K562 (cell line): Measurements from ENCODE around the gene LRRC8E. TPM values are rescaled to one million over a fixed set of nuclear protein-coding genes. Genes with fewer than 3 reads are reported as not detected.

ENCODE experiments used
- AFF1 ChIP-seq, 2 experiments: fragments of 450-650 bp; IDR thresholded peaks; 2 replicates each; pipeline ENCODE4 v1.6.1; 2018; ENCODE audit warnings: mild to moderate bottlenecking in 2 of 2, low read depth in 1 of 2; ENCODE audit not compliant: partially characterized antibody in 2 of 2
- CREB5 ChIP-seq: fragments of 250-450 bp; sonication (Bioruptor Pico); IDR thresholded peaks from 2 replicates; pipeline ENCODE4 v1.5.0; 2020; ENCODE audit warnings: mild to moderate bottlenecking
- DLX4 ChIP-seq: fragments of 250-450 bp; sonication (Bioruptor Pico); IDR thresholded peaks from 2 replicates; pipeline ENCODE4 v1.6.1; 2021; ENCODE audit warnings: mild to moderate bottlenecking
- PHF21A ChIP-seq: fragments of 450-650 bp; IDR thresholded peaks from 2 replicates; pipeline ENCODE4 v1.6.1; 2017; ENCODE audit warnings: low read depth, borderline replicate concordance
- SMARCA4 ChIP-seq: fragments of 450-650 bp; IDR thresholded peaks from 2 replicates; pipeline ENCODE4 v1.6.1; 2016
- STAT6 ChIP-seq: sonication (generic); formaldehyde crosslinking; IDR thresholded peaks from 2 replicates; pipeline ENCODE4 v1.8.1; 2023; ENCODE audit warnings: mild to moderate bottlenecking, missing genetic modification reagents
- TCF15 ChIP-seq: fragments of 250-450 bp; sonication (Bioruptor Pico); IDR thresholded peaks from 2 replicates; pipeline ENCODE4 v1.8.0; 2022; ENCODE audit warnings: moderate library complexity, mild to moderate bottlenecking, inconsistent platforms
- THRB ChIP-seq: fragments of 450-650 bp; formaldehyde crosslinking; conservative IDR thresholded peaks from 2 replicates; pipeline ENCODE4 v1.4.0; 2022; ENCODE audit warnings: mild to moderate bottlenecking, missing genetic modification characterization
- UBTF ChIP-seq, 2 experiments: IDR thresholded peaks; 2 replicates each; pipeline ENCODE4 v1.6.1; 2012; ENCODE audit warnings: improper control_type of control experiment in 2 of 2, low read depth in 2 of 2, low read length in 2 of 2, borderline replicate concordance in 1 of 2
- ZNF146 ChIP-seq: IDR thresholded peaks from one replicate; pipeline ENCODE4 v1.6.1; 2018; ENCODE audit warnings: missing compliant biosample characterization; ENCODE audit not compliant: unreplicated experiment
- ZNF197 ChIP-seq: fragments of 200-800 bp; sonication (Bioruptor generic); IDR thresholded peaks from 2 replicates; pipeline ENCODE4 v1.6.1; 2016; ENCODE audit warnings: low read depth, missing genetic modification characterization, missing compliant biosample characterization
- ZNF41 ChIP-seq: fragments of 250-450 bp; sonication (Bioruptor Pico); conservative IDR thresholded peaks from 2 replicates; pipeline ENCODE4 v1.4.0; 2020; ENCODE audit warnings: mild to moderate bottlenecking
- polyA plus RNA-seq, 8 experiments: library from polyadenylated mRNA; depleted of rRNA in 4 of 8; stranded (reverse) in 5 of 8; unstranded in 3 of 8; fragments of >200 nt; fragmentation: Nextera tagmentation in 2 of 8; fragmentation: Illumina TruSeq in 1 of 8; extraction: Ambion mirVana in 2 of 8; extraction: Trizol in 1 of 8; gene quantifications; 2 replicates each; pipeline versions ENCODE4 v1.2.1 to v1.2.3, GENCODE V29; 2011 to 2014; ENCODE audit warnings: inconsistent platforms in 1 of 8, missing spikeins in 1 of 8
- total RNA-seq, 7 experiments: library from RNA; depleted of rRNA in 6 of 7; stranded (reverse); fragments of >200 nt in 6 of 7; fragmentation: Illumina TruSeq in 2 of 7; extraction: Trizol in 2 of 7; gene quantifications; 2 replicates each; pipeline versions ENCODE4 v1.2.1 to v1.2.3, GENCODE V29; 2011 to 2021; ENCODE audit warnings: low replicate concordance in 1 of 7

Gene LRRC8E
- total and polyA plus RNA-seq, 9 of the 15 experiments (the other 6 are each of a cell fraction or from before 2014, with no cell fraction given) = 0.08 to 5.7 (median 3.5) TPM; not detected in 1

- TF ChIP-seq AFF1 (IDR thresholded peaks at IDR 0.05; ENCODE audit: low read depth in 1 of 2, partially characterized antibody in 2 of 2) = no peak
- TF ChIP-seq ZNF197 (CRISPR knock-in tag) = no peak
- TF ChIP-seq TCF15 (CRISPR knock-in tag) = no peak
- no peak for TF ChIP-seq THRB (CRISPR knock-in tag)
- no peak for TF ChIP-seq SMARCA4
- no peak for TF ChIP-seq STAT6
- no peak for TF ChIP-seq ZNF146 (CRISPR knock-in tag)
- no peak for TF ChIP-seq ZNF41 (CRISPR knock-in tag)
- TF ChIP-seq PHF21A = no peak
- no peak for TF ChIP-seq DLX4
- TF ChIP-seq UBTF (IDR thresholded peaks at IDR 0.05; ENCODE audit: borderline replicate concordance in 1 of 2, low read depth in 2 of 2, low read length in 2 of 2) = no peak
- TF ChIP-seq CREB5 = no peak
These were observed 16.6 kb upstream of the LRRC8E start (continued) for GRCh38 chr19:7871437-7872305.
